ENCODE results near the gene RGS14. TPM values are rescaled to one million over a fixed set of nuclear protein-coding genes. Genes with fewer than 3 reads are reported as not detected.

RGS14 gene
- total and polyA plus RNA-seq, 7 experiments from 2014 or later: 32.9 to 196 (median 100) TPM

DNA sequence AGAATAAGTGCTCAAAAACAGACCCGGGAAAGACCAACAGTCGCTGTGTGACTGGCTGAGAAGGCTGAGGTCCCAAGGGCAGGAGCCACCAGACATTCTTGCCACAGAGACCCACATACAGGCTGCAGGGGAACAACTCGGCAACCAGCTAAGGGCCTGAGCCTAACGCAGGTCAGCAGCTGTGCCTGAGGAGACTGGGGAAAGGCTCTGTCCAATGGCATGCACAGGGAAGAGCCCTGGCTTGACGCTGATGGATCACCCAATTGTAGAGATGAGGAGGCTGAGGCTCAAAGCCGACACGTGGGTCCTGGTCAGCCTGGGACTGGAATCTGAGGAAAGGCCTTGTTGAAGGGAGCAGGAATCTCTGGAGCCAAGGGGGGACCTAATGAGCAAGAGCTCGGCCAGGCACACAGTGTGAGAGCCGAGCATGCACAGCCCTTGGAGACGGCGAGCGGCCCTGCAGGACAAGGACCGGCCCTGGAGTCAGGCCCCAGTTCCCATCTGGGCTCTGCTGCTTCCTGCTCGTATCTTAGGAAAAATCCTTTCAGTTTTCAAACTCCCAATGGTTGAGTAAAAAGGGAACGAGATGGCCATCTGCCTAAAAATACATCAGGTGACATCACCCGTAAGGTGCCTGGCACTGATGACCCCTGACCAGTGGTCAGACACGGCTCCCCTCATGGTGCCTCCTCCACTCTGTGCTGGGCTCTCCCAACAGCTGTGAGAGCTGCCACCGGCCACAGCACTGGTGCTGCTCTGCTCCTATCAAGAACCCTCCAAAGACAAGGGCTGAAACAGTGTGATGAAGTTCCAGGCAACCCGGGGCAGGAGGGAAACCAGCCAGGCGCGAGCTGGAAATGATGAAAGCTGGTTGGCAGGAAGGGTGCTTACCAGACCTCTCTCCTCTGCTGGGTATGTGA lies 22.7 kb upstream of the RGS14 start:
- no peak overlapping the region for H3K4me3 Mint-ChIP-seq

DNA sequence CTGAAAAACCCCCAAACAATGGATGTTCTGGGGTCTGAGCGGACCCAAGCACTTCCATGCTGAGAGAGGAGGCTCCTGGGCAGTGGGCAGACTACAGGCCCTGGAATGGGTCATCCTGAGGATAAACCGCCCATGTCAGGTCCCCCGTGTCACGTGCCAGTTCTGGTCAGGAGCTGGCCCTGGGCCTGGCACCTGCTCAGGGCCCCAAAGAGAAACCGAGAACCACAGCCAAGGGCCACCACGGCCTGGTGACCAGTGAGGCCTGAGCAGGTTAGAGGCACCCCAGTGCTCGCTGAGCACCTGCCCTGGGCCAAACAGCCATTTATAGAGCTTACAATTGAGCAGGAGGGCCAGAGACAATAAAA lies 22.0 kb upstream of the RGS14 start:
- DNase-seq (no peak), ATAC-seq (no peak)
- no peaks in the 10 kb centered on the region for H3K27me3 ChIP-seq (ENCODE audit: control insufficient read depth in 2 of 2, insufficient read depth in 2 of 2, low read length in 2 of 2)
- H3K9me3 ChIP-seq (ENCODE audit: control insufficient read depth in 2 of 3, low read length in 3 of 3): no peaks in the 10 kb centered on the region
- peaks cover 9 to 20% (median 12%) of the 10 kb centered on the region in 7 donors for H3K4me1 Mint-ChIP-seq
- no peaks in the 10 kb centered on the region for H3K27me3 Mint-ChIP-seq
- H3K9me3 Mint-ChIP-seq: peaks cover 0 to 3% (median 0%) of the 10 kb centered on the region in 11 donors
- no peaks in the 10 kb centered on the region for H3K4me1 ChIP-seq (ENCODE audit: control insufficient read depth in 2 of 2, insufficient read depth in 2 of 2, low read length in 2 of 2)
- no peak overlapping the region for H3K4me3 Mint-ChIP-seq
- peak overlapping the region in 1 of 9 donors; percentile 68 for H3K27ac Mint-ChIP-seq
- ChIA-PET CTCF (interaction anchor here (0.8 kb wide), 1 partner anchor 54 kb away, joined by 3 read pairs; no protein-coding TSS in a partner anchor), POLR2A (no interaction called here)
- no peak overlapping the region for H3K4me3 ChIP-seq (ENCODE audit: low read length)
- H3K36me3 Mint-ChIP-seq: peaks cover 18 to 51% (median 24%) of the 10 kb centered on the region in 5 donors
- no peak overlapping the region for H3K27ac ChIP-seq (ENCODE audit: low read depth, low read length)
- peaks cover 0 to 98% (median 44%) of the 10 kb centered on the region in 3 experiments for H3K36me3 ChIP-seq (ENCODE audit: control insufficient read depth in 2 of 3, insufficient read depth in 3 of 3, low read length in 3 of 3)
- intact Hi-C loops (cut with micrococcal nuclease): no loop called here

More for the DNA sequence above, 22.7 kb upstream of the RGS14 start:
- ChIA-PET POLR2A (no interaction called here), CTCF (no interaction called here)
- Histone ChIP-seq H3K4me1 (ENCODE audit: control insufficient read depth in 2 of 2, insufficient read depth in 2 of 2, low read length in 2 of 2) (no peaks in the 10 kb centered on the region), H3K36me3 (ENCODE audit: control insufficient read depth in 2 of 3, insufficient read depth in 3 of 3, low read length in 3 of 3) (peaks cover 0 to 100% (median 44%) of the 10 kb centered on the region in 3 experiments), H3K27me3 (ENCODE audit: control insufficient read depth in 2 of 2, insufficient read depth in 2 of 2, low read length in 2 of 2) (no peaks in the 10 kb centered on the region), H3K27ac (ENCODE audit: low read depth, low read length) (no peak overlapping the region), H3K9me3 (ENCODE audit: control insufficient read depth in 2 of 3, low read length in 3 of 3) (no peaks in the 10 kb centered on the region), H3K4me3 (ENCODE audit: low read length) (no peak overlapping the region)
- intact Hi-C loops (cut with micrococcal nuclease): no loop called here
- Mint-ChIP-seq H3K9me3 (peaks cover 0 to 3% (median 0%) of the 10 kb centered on the region in 11 donors), H3K4me1 (peaks cover 8 to 26% (median 13%) of the 10 kb centered on the region in 7 donors), H3K27me3 (no peaks in the 10 kb centered on the region), H3K27ac (no peak overlapping the region), H3K36me3 (peaks cover 23 to 55% (median 26%) of the 10 kb centered on the region in 5 donors)
- no peak for ATAC-seq
- no peak for DNase-seq

DNA sequence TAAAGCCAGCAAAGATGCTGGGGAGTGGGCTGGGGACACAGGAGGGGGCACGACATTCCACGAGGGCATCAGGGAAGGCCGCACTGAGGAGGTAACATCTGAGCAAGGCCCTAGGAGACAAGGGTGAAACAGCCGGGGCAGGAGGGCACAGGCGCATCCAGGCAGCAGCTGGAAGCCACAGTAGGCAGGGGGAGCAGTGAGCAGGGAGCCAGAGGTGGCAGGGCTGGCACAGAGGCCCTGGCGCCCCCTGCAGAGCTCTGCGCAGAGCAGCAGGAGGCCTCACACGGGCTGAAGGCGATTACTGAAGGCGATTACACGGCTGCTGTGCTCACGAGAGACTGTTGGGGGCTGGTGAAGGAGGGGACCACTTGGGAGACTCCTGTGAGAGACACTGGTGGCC lies 21.6 kb upstream of the RGS14 start:
- H3K27ac Mint-ChIP-seq: peak overlapping the region in 2 of 9 donors; percentile 19 to 68
- H3K27me3 Mint-ChIP-seq: no peaks in the 10 kb centered on the region
- H3K4me1 ChIP-seq (ENCODE audit: control insufficient read depth in 2 of 2, insufficient read depth in 2 of 2, low read length in 2 of 2): no peaks in the 10 kb centered on the region
- peaks cover 0 to 3% (median 0%) of the 10 kb centered on the region in 11 donors for H3K9me3 Mint-ChIP-seq
- H3K27ac ChIP-seq (ENCODE audit: low read depth, low read length): no peak overlapping the region
- intact Hi-C loops (cut with micrococcal nuclease): no loop called here
- DNase-seq (peak in 1 of 9 donors; percentile 19), ATAC-seq (peak; percentile 71)
- no peak overlapping the region for H3K4me3 Mint-ChIP-seq
- H3K36me3 ChIP-seq (ENCODE audit: control insufficient read depth in 2 of 3, insufficient read depth in 3 of 3, low read length in 3 of 3): peaks cover 0 to 93% (median 44%) of the 10 kb centered on the region in 3 experiments
- ChIA-PET POLR2A (no interaction called here), CTCF (interaction anchor here (0.8 kb wide), 1 partner anchor 53 kb away, joined by 3 read pairs; no protein-coding TSS in a partner anchor)
- H3K27me3 ChIP-seq (ENCODE audit: control insufficient read depth in 2 of 2, insufficient read depth in 2 of 2, low read length in 2 of 2): no peaks in the 10 kb centered on the region
- peaks cover 17 to 49% (median 23%) of the 10 kb centered on the region in 5 donors for H3K36me3 Mint-ChIP-seq
- H3K4me1 Mint-ChIP-seq: peaks cover 8 to 18% (median 12%) of the 10 kb centered on the region in 7 donors
- H3K4me3 ChIP-seq (ENCODE audit: low read length): no peak overlapping the region
- no peaks in the 10 kb centered on the region for H3K9me3 ChIP-seq (ENCODE audit: control insufficient read depth in 2 of 3, low read length in 3 of 3)

DNA sequence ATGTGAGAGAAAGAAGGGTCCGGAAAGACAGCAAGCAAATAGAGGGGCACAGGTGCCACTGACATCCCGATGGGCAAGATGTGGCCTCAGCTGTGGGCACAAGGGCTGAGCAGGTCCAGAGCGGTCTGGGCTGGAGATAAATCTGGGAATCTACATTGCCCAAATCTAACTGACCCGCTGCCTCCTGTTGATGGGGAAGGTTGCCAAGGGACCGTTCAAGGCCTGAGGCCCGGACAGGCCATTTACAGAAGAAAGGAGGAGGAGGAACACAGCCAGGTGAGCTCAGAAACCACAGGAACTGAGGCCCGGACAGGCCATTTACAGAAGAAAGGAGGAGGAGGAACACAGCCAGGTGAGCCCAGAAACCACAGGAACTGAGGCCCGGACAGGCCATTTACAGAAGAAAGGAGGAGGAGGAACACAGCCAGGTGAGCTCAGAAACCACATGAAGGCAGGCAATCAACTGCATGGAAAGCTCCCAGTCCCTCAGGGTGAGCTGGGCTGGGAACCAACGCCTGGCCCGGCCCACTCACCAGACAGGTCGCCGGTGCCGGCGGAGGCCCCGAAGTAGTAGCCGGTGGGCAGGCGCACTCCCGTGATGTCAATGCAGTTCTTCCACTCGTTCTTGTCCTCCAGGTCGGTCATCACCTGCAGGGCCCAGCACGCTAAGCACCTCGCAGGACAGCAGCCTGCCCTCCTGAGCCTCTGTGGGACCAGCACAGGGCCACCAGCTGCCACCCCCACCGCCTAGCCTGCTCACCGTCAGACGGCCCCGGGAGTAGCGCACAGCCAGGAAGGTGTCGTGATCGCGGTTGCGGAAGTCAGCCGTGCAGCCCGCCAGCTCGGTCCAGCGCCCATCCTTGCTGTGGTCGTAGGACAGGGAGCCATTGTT lies 20.9 kb upstream of the RGS14 start:
- Histone ChIP-seq H3K27ac (ENCODE audit: low read depth, low read length) (no peak overlapping the region), H3K4me1 (ENCODE audit: control insufficient read depth in 2 of 2, insufficient read depth in 2 of 2, low read length in 2 of 2) (no peaks in the 10 kb centered on the region), H3K9me3 (ENCODE audit: control insufficient read depth in 2 of 3, low read length in 3 of 3) (no peaks in the 10 kb centered on the region), H3K36me3 (ENCODE audit: control insufficient read depth in 2 of 3, insufficient read depth in 3 of 3, low read length in 3 of 3) (peaks cover 5 to 93% (median 50%) of the 10 kb centered on the region in 3 experiments), H3K27me3 (ENCODE audit: control insufficient read depth in 2 of 2, insufficient read depth in 2 of 2, low read length in 2 of 2) (no peaks in the 10 kb centered on the region), H3K4me3 (ENCODE audit: low read length) (no peak overlapping the region)
- H3K27ac Mint-ChIP-seq: peak overlapping the region in 2 of 9 donors; percentile 19 to 56
- H3K27me3 Mint-ChIP-seq: no peaks in the 10 kb centered on the region
- no peak overlapping the region for H3K4me3 Mint-ChIP-seq
- H3K4me1 Mint-ChIP-seq: peaks cover 8 to 19% (median 16%) of the 10 kb centered on the region in 7 donors
- intact Hi-C loops (cut with micrococcal nuclease): no loop called here
- no peak for ATAC-seq
- H3K9me3 Mint-ChIP-seq: peaks cover 0 to 3% (median 0%) of the 10 kb centered on the region in 11 donors
- CTCF ChIA-PET: no interaction called here
- H3K36me3 Mint-ChIP-seq: peaks cover 17 to 49% (median 26%) of the 10 kb centered on the region in 5 donors
- no peak for DNase-seq
- POLR2A ChIA-PET: no interaction called here

DNA sequence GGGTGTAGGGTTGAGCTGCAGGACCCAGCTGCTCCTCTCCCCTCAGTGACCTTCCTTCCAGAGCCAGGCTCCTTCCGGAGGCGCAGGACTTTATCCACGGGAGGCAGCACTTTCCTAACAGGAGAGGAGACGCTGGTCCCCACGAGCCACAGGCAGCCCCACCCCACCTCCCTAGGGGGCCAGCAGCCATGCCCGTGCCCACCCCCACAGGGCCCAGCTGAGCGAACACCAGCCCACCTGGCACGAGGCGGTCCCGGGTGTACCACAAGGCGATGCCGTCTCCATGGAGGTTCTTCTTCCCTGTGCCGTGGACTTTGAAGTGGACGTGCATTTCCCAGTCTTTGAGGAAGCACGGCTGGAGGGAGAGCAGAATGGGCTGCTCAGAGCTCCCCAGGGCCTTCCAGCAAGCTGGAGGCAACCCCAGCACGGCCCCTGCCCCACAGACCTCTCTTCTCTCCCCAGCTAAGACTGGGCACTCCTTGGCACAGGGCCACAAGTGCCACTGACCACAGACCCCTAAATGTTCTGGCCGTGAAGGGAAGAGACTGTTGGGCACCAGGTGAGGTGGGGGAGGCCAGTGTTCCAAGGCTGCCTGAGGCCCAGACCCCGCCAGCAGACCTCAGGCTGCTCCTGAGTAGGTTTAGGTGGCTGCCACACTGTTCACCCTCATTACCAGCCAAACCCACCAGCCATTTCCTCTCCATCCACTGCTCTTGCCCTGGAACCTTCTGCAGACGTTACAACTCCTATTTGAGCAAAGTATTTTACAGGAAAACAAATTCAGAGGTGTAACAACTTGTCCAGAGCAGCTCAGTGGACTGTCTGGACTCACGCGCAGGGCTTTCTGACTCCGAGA lies 19.2 kb upstream of the RGS14 start:
- Histone ChIP-seq H3K27ac (ENCODE audit: low read depth, low read length) (no peak overlapping the region), H3K9me3 (ENCODE audit: control insufficient read depth in 2 of 3, low read length in 3 of 3) (no peaks in the 10 kb centered on the region), H3K27me3 (ENCODE audit: control insufficient read depth in 2 of 2, insufficient read depth in 2 of 2, low read length in 2 of 2) (no peaks in the 10 kb centered on the region), H3K4me3 (ENCODE audit: low read length) (no peak overlapping the region), H3K4me1 (ENCODE audit: control insufficient read depth in 2 of 2, insufficient read depth in 2 of 2, low read length in 2 of 2) (no peaks in the 10 kb centered on the region), H3K36me3 (ENCODE audit: control insufficient read depth in 2 of 3, insufficient read depth in 3 of 3, low read length in 3 of 3) (peaks cover 7 to 82% (median 45%) of the 10 kb centered on the region in 3 experiments)
- peaks cover 0 to 3% (median 0%) of the 10 kb centered on the region in 11 donors for H3K9me3 Mint-ChIP-seq
- H3K4me3 Mint-ChIP-seq: no peak overlapping the region
- intact Hi-C loops (cut with micrococcal nuclease): no loop called here
- H3K4me1 Mint-ChIP-seq: peaks cover 7 to 22% (median 19%) of the 10 kb centered on the region in 7 donors
- ATAC-seq (no peak), DNase-seq (no peak)
- ChIA-PET CTCF (no interaction called here), POLR2A (interaction anchor here (1.1 kb wide), 1 partner anchor 33 kb away, joined by 3 read pairs; no protein-coding TSS in a partner anchor)
- no peaks in the 10 kb centered on the region for H3K27me3 Mint-ChIP-seq
- H3K36me3 Mint-ChIP-seq: peaks cover 17 to 51% (median 28%) of the 10 kb centered on the region in 5 donors
- H3K27ac Mint-ChIP-seq: no peak overlapping the region

Measured in naive thymus-derived CD4-positive, alpha-beta T cell (primary cell).